ENCODE measurements around the gene ISG20L2.

Gene ISG20L2

DNA sequence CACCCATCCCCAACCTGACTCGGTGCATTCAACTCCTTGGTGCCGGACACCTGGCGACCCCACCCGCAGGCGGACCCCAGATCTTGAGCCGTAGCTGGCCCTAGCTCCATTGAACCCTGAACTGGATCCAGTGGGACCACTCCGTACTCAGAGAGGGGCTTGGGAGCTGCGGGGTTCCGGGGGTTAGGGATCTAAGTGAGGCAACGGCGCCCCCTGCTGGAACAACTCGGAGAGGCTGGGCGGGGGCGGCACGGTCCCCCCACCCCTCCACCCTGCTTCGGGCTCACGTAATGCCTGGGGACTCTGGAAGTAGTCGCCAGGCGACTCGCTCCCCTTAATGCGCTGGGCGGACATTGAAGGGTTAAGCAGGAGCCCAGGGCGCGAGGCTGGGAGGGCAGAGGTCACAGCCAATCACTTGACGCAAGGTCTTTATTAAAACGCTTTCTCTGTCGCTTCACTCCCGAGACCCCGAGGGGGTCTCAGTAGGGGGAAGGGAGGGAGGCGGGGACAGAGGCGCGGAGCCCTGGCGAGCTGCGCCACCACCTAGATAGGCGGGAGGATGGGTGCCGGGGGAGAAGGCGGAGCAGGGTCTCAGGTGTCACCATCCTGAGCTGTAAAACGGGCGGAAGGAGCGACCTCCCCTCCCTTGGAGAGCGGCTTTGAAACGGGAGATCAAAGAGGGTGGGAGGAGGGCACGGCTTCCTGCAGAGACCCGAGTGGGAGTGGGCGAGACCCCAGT lies 22.5 kb downstream of the ISG20L2 start:
- H3K4me2 ChIP-seq (ENCODE audit: low read length), result peak overlapping the region; percentile 42
- H3K4me1 ChIP-seq (ENCODE audit: insufficient read depth, low read length, severe bottlenecking), result peaks cover 15% of the 10 kb centered on the region
- H3K79me2 ChIP-seq (ENCODE audit: insufficient read depth, low read length), result no peaks in the 10 kb centered on the region
- H3K27me3 ChIP-seq (ENCODE audit: insufficient read depth, low read length), result peaks cover 11% of the 10 kb centered on the region; the same call in 1 of the 2 replicates
- H3K9ac ChIP-seq (ENCODE audit: low read length), result no peak overlapping the region; the same call in 1 of the 2 replicates
- H3K4me3 ChIP-seq (ENCODE audit: low read depth, low read length, poor library complexity, severe bottlenecking), result peak overlapping the region; percentile 33
- no peaks in the 10 kb centered on the region for H3F3A ChIP-seq (ENCODE audit: insufficient read depth, low read length)
- H4K20me1 ChIP-seq (ENCODE audit: insufficient read depth, low read length), result no peaks in the 10 kb centered on the region
- no peaks in the 10 kb centered on the region for H3K9me3 ChIP-seq (ENCODE audit: low read length)
- no peak overlapping the region for H2AFZ ChIP-seq (ENCODE audit: low read length)
- H3K36me3 ChIP-seq (ENCODE audit: insufficient read depth, low read length), result no peaks in the 10 kb centered on the region
- TF ChIP-seq, protein P1, sequence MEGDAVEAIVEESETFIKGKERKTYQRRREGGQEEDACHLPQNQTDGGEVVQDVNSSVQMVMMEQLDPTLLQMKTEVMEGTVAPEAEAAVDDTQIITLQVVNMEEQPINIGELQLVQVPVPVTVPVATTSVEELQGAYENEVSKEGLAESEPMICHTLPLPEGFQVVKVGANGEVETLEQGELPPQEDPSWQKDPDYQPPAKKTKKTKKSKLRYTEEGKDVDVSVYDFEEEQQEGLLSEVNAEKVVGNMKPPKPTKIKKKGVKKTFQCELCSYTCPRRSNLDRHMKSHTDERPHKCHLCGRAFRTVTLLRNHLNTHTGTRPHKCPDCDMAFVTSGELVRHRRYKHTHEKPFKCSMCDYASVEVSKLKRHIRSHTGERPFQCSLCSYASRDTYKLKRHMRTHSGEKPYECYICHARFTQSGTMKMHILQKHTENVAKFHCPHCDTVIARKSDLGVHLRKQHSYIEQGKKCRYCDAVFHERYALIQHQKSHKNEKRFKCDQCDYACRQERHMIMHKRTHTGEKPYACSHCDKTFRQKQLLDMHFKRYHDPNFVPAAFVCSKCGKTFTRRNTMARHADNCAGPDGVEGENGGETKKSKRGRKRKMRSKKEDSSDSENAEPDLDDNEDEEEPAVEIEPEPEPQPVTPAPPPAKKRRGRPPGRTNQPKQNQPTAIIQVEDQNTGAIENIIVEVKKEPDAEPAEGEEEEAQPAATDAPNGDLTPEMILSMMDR (IDR thresholded peaks at IDR 0.05; ENCODE audit: low read length), result peak; percentile 89
- no peak for TF ChIP-seq EZH2 (IDR thresholded peaks at IDR 0.05; ENCODE audit: borderline replicate concordance, low read length)
- H3K27ac ChIP-seq (ENCODE audit: low read depth, low read length, poor library complexity, severe bottlenecking), result no peak overlapping the region
- no peaks in the 10 kb centered on the region for H3K9me2 ChIP-seq (ENCODE audit: low read depth, low read length)

DNA sequence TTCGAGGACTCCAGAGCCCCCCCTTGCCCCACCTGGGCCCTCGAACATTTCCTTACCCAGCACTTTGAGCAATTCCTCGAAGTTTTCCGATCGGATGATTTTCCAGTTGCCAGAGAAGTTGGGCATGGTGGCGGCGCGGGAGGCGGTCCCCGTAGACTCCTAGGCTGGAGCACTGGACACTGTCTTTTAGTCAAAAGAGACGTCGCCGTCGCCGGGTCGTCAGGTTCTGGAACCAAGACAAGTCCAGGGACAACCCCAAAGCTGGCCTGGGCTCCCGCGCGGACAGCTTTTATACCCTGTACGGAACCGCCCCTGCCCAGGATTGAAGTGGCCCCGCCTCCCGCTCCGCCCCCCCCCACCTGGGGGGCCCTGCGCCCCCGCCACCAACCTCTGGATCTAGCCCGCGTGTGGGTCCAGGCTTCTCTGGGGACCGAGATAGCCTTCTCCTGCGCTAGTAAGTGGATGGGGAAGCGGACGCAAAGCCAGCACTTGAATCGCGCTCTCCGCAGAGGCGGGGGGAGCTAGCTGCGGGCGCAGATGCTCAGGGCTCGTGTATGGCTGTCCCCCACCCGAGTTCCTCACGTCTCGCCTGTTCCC lies 23.1 kb downstream of the ISG20L2 start, which contains the start of gene CRABP2:
CRABP2 (minus strand) TSS at position 263 of the 597 bp plus-strand sequence; CDS start at position 126, 137 bp downstream.
- Histone ChIP-seq H3K27me3 (ENCODE audit: insufficient read depth, low read length) (peaks cover 11% of the 10 kb centered on the region; the same call in 1 of the 2 replicates), H3K9me3 (ENCODE audit: low read length) (no peaks in the 10 kb centered on the region), H3K4me1 (ENCODE audit: insufficient read depth, low read length, severe bottlenecking) (peaks cover 15% of the 10 kb centered on the region), H3K79me2 (ENCODE audit: insufficient read depth, low read length) (no peaks in the 10 kb centered on the region), H2AFZ (ENCODE audit: low read length) (no peak within 1 kb of the TSS), H3K4me2 (ENCODE audit: low read length) (peak within 1 kb of the TSS; percentile 42), H3K4me3 (ENCODE audit: low read depth, low read length, poor library complexity, severe bottlenecking) (peak within 1 kb of the TSS; percentile 33), H4K20me1 (ENCODE audit: insufficient read depth, low read length) (no peaks in the 10 kb centered on the region), H3K9ac (ENCODE audit: low read length) (no peak within 1 kb of the TSS; the same call in 1 of the 2 replicates), H3K27ac (ENCODE audit: low read depth, low read length, poor library complexity, severe bottlenecking) (no peak within 1 kb of the TSS), H3K36me3 (ENCODE audit: insufficient read depth, low read length) (no peaks in the 10 kb centered on the region), H3K9me2 (ENCODE audit: low read depth, low read length) (no peaks in the 10 kb centered on the region), H3F3A (ENCODE audit: insufficient read depth, low read length) (no peaks in the 10 kb centered on the region)
- TF ChIP-seq, protein P1 (IDR thresholded peaks at IDR 0.05; ENCODE audit: low read length), result no peak
- no peak for TF ChIP-seq EZH2 (IDR thresholded peaks at IDR 0.05; ENCODE audit: borderline replicate concordance, low read length)

DNA sequence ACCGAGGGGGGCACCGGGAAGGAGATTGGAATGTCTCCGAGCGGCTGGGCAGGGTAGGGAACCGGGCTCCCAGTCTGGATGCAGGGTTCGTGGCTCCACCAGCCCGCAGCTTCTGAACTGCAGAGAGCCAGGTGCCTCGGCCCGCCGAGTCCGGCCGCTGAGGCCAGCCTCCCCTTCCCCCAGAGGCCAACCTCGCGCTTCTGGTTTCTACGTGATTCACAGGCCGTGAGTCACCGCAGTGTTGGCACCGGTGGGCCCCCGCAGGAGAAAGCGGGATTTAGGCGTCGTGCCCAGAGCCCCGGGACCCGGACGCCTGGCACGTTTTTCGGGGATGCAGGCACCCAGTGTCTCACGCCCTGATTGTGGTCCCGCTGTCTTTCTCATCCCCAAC lies 23.6 kb downstream of the ISG20L2 start:
- Histone ChIP-seq H3K36me3 (ENCODE audit: insufficient read depth, low read length) (no peaks in the 10 kb centered on the region), H3K27ac (ENCODE audit: low read depth, low read length, poor library complexity, severe bottlenecking) (no peak overlapping the region), H3K9me2 (ENCODE audit: low read depth, low read length) (no peaks in the 10 kb centered on the region), H3K9ac (ENCODE audit: low read length) (no peak overlapping the region), H3K4me2 (ENCODE audit: low read length) (no peak overlapping the region), H3K27me3 (ENCODE audit: insufficient read depth, low read length) (peaks cover 11% of the 10 kb centered on the region; the same call in 1 of the 2 replicates), H4K20me1 (ENCODE audit: insufficient read depth, low read length) (no peaks in the 10 kb centered on the region), H3K4me3 (ENCODE audit: low read depth, low read length, poor library complexity, severe bottlenecking) (no peak overlapping the region), H2AFZ (ENCODE audit: low read length) (no peak overlapping the region), H3K9me3 (ENCODE audit: low read length) (no peaks in the 10 kb centered on the region), H3K4me1 (ENCODE audit: insufficient read depth, low read length, severe bottlenecking) (peaks cover 15% of the 10 kb centered on the region), H3F3A (ENCODE audit: insufficient read depth, low read length) (no peaks in the 10 kb centered on the region), H3K79me2 (ENCODE audit: insufficient read depth, low read length) (no peaks in the 10 kb centered on the region)
- no peak for TF ChIP-seq EZH2 (IDR thresholded peaks at IDR 0.05; ENCODE audit: borderline replicate concordance, low read length)
- TF ChIP-seq, protein P1 (IDR thresholded peaks at IDR 0.05; ENCODE audit: low read length), result no peak

Measured in OCI-LY1 (cell line).